ENCODE data around the gene SERPINB6. TPM values are rescaled to one million over a fixed set of nuclear protein-coding genes. Genes with fewer than 3 reads are reported as not detected.

SERPINB6 gene
- total and polyA plus RNA-seq, 2 of the 4 experiments (the other 2 are of a cell fraction): 37.1 to 91.1 TPM

DNA sequence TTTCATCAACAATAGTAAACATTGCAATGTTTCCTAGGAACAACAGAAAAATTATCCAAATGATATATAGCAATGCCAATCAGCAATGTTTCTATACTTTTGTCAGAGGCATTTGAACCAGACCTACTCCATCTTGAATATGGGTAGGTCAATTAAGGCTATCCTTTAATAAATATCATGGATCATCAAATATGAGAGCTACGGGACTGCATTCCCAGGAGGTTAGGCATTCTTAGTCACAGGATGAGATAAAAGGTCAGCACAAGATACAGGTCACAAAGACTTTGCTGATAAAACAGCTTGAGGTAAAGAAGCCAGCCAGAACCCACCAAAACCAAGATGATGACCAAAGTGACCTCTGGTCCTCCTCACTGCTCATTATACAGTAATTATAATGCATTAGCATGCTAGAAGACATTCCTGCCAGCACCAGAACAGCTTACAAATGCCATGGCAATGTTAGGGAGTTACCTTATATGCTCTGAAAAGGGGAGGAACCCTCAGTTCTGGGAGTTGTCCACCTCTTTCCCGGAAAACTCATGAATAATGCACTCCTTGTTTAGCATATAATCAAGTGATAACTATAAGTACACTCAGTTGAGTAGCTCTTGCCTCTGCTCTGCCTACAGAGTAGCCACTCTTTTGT, 8.6 kb upstream of the SERPINB6 start:
- intact Hi-C loops (cut with micrococcal nuclease): loop anchor here (10.0 kb wide), 1 partner anchor 215 kb away; the partner anchor contains the start of gene WRNIP1
- H3K79me1 ChIP-seq (ENCODE audit: low read depth in 1 of 2, low read length in 2 of 2): no peaks in the 10 kb centered on the region
- no peaks in the 10 kb centered on the region for H3K9me3 ChIP-seq (ENCODE audit: control insufficient read depth, insufficient read depth, low read length)
- H3K9ac ChIP-seq (ENCODE audit: low read depth, low read length): no peak overlapping the region
- no peak overlapping the region for H4K8ac ChIP-seq (ENCODE audit: low read depth in 2 of 2, low read length in 2 of 2)
- DNase-seq: no peak
- no peaks in the 10 kb centered on the region for H4K20me1 ChIP-seq (ENCODE audit: insufficient read depth, low read length)
- H4K91ac ChIP-seq (ENCODE audit: insufficient read depth, low read depth, low read length): no peak overlapping the region
- H3K23ac ChIP-seq (ENCODE audit: low read depth, low read length): no peak overlapping the region
- POLR2A ChIA-PET (ENCODE audit: unreplicated experiment): interaction anchor here (0.8 kb wide), 1 partner anchor 11 kb away, joined by 3 read pairs; no protein-coding TSS in a partner anchor
- no peak overlapping the region for H2BK5ac ChIP-seq (ENCODE audit: low read depth, low read length, poor library complexity, severe bottlenecking)
- no peak overlapping the region for H4K5ac ChIP-seq (ENCODE audit: low read depth, low read length)
- in situ Hi-C loops (cut with MboI; ENCODE audit: low sequenced_read_pairs): no loop called here
- no peak overlapping the region for H3K4me3 ChIP-seq (ENCODE audit: insufficient read depth, low read depth, low read length)
- no peak for TF ChIP-seq MXI1 (IDR thresholded peaks at IDR 0.05; ENCODE audit: borderline replicate concordance, low read depth, low read length)
- no peak for TF ChIP-seq RCOR1 (IDR thresholded peaks at IDR 0.05; ENCODE audit: insufficient replicate concordance, low read length)
- TF ChIP-seq CTCF (conservative IDR thresholded peaks at IDR 0.05; ENCODE audit: low read depth, low read length): no peak
- no peak for TF ChIP-seq ELK1 (IDR thresholded peaks at IDR 0.05; ENCODE audit: borderline replicate concordance, low read depth, low read length)
- TF ChIP-seq FOS (IDR thresholded peaks at IDR 0.05; ENCODE audit: low read depth, low read length): no peak
- no peak for TF ChIP-seq MAFK (IDR thresholded peaks at IDR 0.05; ENCODE audit: low read depth, low read length)
- TF ChIP-seq CEBPB (IDR thresholded peaks at IDR 0.05; ENCODE audit: low read depth, low read length): no peak
- TF ChIP-seq NFE2L2 (IDR thresholded peaks at IDR 0.05; ENCODE audit: low read depth, low read length): no peak
- TF ChIP-seq RAD21 (IDR thresholded peaks at IDR 0.05; ENCODE audit: low read length): no peak
- no peak for TF ChIP-seq POLR2A (IDR thresholded peaks at IDR 0.05; ENCODE audit: low read depth, low read length)
- TF ChIP-seq BHLHE40 (IDR thresholded peaks at IDR 0.05; ENCODE audit: low read depth, low read length): no peak
- no peak for TF ChIP-seq RFX5 (IDR thresholded peaks at IDR 0.05; ENCODE audit: low read depth, low read length)
- no peak for TF ChIP-seq CHD1 (IDR thresholded peaks at IDR 0.05; ENCODE audit: low read depth, low read length)
- BruUV-seq (replicated peaks): no TSS peak
- no peak overlapping the region for H2BK20ac ChIP-seq (ENCODE audit: low read depth, low read length)
- H2BK15ac ChIP-seq (ENCODE audit: low read depth, low read length): no peak overlapping the region
- CTCF ChIA-PET: no interaction called here
- H3K27me3 ChIP-seq (ENCODE audit: control insufficient read depth, insufficient read depth, low read length): no peaks in the 10 kb centered on the region
- no peak overlapping the region for H3K27ac ChIP-seq (ENCODE audit: insufficient read depth, low read length)
- no CpG with 5 or more reads among the region's 2 CpGs for WGBS, 2 experiments (ENCODE audit: extremely low coverage in 2 of 2, insufficient read length in 1 of 2)
- dilution Hi-C loops (cut with HindIII; ENCODE audit: low sequenced_read_pairs, unreplicated experiment): no loop called here
- H3K18ac ChIP-seq (ENCODE audit: low read depth, low read length): no peak overlapping the region
- H2BK120ac ChIP-seq (ENCODE audit: low read depth, low read length): no peak overlapping the region
- H3K4me1 ChIP-seq (ENCODE audit: control insufficient read depth, insufficient read depth, low read length): peaks cover 16% of the 10 kb centered on the region
- no peak overlapping the region for H2AK9ac ChIP-seq (replicated peaks; ENCODE audit: low read depth, low read length, poor library complexity)
- no peak overlapping the region for H3K4me2 ChIP-seq (ENCODE audit: low read depth, low read length)
- no peak overlapping the region; the same call in 1 of the 2 replicates for H3K4ac ChIP-seq (ENCODE audit: low read depth, low read length)
- no peak overlapping the region for H3K56ac ChIP-seq (ENCODE audit: extremely low read depth, insufficient read depth, low read length)
- no peak overlapping the region; the same call in 1 of the 2 replicates for H3K14ac ChIP-seq (replicated peaks; ENCODE audit: low read depth, low read length)
- no peaks in the 10 kb centered on the region for H3K36me3 ChIP-seq (ENCODE audit: control insufficient read depth, insufficient read depth, low read length)
- peaks cover 5% of the 10 kb centered on the region for H3K9me1 ChIP-seq (ENCODE audit: insufficient read depth, low read length)
- no peak overlapping the region for H2AK5ac ChIP-seq (ENCODE audit: low read depth, low read length)
- H2AFZ ChIP-seq (replicated peaks; ENCODE audit: low read length, poor library complexity): no peak overlapping the region
- ATAC-seq (ENCODE audit: low read depth): no peak; the same call in 1 of the 2 replicates
